Skin epidermis (tissue), 12 donors: ENCODE measurements around the gene IP6K2.

Experiments used
- H3K27ac ChIP-seq, 21 experiments: fragments of 200-600 bp; sonication (generic) in 11 of 21; one replicate each; pipeline ENCODE4 v1.5.0; 2020; ENCODE audit warnings: mild to moderate bottlenecking in 3 of 21, inconsistent platforms in 2 of 21, moderate library complexity in 2 of 21
- H3K4me3 ChIP-seq, 7 experiments: fragments of 200-600 bp; sonication (generic) in 2 of 7; one replicate each; pipeline ENCODE4 v1.5.0; 2020; ENCODE audit warnings: inconsistent platforms in 2 of 7, mild to moderate bottlenecking in 2 of 7, moderate library complexity in 1 of 7

The IP6K2 gene

GRCh38 chr3:48650723-48651122 lies 66.3 kb downstream of the IP6K2 start:
- Histone ChIP-seq H3K4me3 (no peak overlapping the region), H3K27ac (no peak overlapping the region)

GRCh38 chr3:48648188-48648850 lies 68.7 kb downstream of the IP6K2 start:
- Histone ChIP-seq H3K4me3 (no peak overlapping the region), H3K27ac (no peak overlapping the region)

GRCh38 chr3:48647714-48648113 lies 69.3 kb downstream of the IP6K2 start:
- Histone ChIP-seq H3K4me3 (no peak overlapping the region), H3K27ac (no peak overlapping the region)

DNA sequence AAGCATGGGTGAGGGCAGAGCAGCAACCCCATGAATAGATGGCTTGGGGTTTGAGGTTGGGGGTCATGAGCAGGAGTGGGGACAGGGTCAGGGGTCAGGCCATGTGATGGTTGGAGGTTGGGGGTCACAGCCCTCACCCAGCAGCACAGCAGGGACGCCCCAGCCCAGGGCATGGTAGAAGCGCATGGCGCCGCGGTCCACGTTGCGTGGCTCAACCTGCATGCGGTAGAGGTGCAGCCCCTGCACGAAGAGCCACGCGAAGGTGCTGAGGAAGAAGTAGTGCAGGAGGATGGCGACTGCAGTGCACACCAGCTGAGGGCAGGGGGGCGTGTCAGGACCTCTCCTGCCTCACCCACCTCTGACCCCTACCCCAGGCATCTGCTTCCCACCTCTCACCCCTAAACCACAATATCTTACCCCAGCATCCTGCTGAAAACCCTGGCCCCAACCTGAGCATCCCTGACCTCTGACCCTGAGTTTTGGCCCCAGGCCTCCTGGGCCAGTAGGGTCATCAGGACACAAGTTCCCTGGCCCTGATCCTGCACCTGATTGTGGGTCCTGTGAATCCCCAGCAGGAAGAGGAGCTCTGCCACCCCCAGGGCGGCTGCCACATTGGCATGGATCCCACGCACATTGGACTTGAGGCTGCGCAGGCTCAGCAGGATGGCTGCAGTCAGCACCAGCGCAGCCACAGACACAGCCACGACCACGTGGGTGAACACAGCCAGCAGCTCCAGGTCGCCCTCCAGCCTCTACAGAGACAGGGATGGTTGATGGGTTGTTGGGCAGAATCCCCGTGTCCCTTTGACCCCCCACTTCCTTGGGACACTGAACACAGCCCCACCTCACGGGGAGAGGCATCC lies 71.9 kb downstream of the IP6K2 start:
- no peak overlapping the region for H3K4me3 ChIP-seq
- H3K27ac ChIP-seq, result no peak overlapping the region

DNA sequence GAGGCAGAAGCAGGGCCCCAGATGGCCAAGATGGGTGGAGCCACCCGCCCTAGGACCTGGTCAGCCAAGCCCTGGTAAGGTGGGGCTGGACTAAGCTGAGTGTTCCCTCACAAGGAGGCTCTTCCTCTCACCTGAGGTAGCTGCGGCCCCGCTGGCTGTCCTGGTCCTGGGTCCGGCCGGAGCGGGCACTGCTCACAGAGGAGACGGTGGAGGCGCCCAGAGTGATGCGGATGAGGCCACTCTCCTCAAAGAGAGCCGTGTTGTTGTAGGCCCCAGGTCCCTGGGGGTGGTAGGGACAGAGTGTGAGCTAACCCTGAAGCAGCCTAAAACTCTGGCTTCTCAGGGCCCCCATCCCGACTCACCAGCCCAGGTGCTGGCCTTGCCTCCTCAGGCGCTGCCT lies 74.4 kb downstream of the IP6K2 start:
- Histone ChIP-seq H3K4me3 (no peak overlapping the region), H3K27ac (no peak overlapping the region)

GRCh38 chr3:48641396-48641795 lies 75.6 kb downstream of the IP6K2 start:
- no peak overlapping the region for H3K4me3 ChIP-seq
- no peak overlapping the region for H3K27ac ChIP-seq

- Histone ChIP-seq H3K27ac (no peak overlapping the region), H3K4me3 (no peak overlapping the region)
Observed at GRCh38 chr3:48639944-48640606, 76.9 kb downstream of the IP6K2 start.
